Testis (tissue), 3 donors: Measurements from ENCODE around the gene BMERB1. TPM values are rescaled to one million over a fixed set of nuclear protein-coding genes. Genes with fewer than 3 reads are reported as not detected.
"Not testable (repeated sequence)": the region's sequence is repeated elsewhere in the genome, so short reads cannot be mapped to it uniquely, and the experiment has no call there.

Experiments
- DNase-seq: peaks from one replicate; pipeline ENCODE4 v3.0.0-alpha.2; 2019
- H3K27ac ChIP-seq, 2 donors: fragments of 200-600 bp; sonication (generic); one replicate each; pipeline ENCODE4 v1.5.1; 2019
- H3K27me3 ChIP-seq: fragments of 200-600 bp; sonication (generic); one replicate; pipeline ENCODE4 v1.5.1; 2019
- H3K36me3 ChIP-seq: fragments of 200-600 bp; sonication (generic); one replicate; pipeline ENCODE4 v1.5.1; 2017; ENCODE audit warnings: low read depth; ENCODE audit errors: missing control alignments
- H3K4me1 ChIP-seq: fragments of 200-600 bp; sonication (generic); one replicate; pipeline ENCODE4 v1.5.1; 2019
- H3K4me3 ChIP-seq, 2 donors: fragments of 200-600 bp; sonication (generic); one replicate each; pipeline ENCODE4 v1.5.1; 2017 to 2019
- H3K9me3 ChIP-seq: fragments of 200-600 bp; sonication (generic); one replicate; pipeline ENCODE4 v1.5.1; 2017
- POLR2A ChIP-seq: fragments of 450-650 bp; IDR thresholded peaks from one replicate; pipeline ENCODE4 v1.6.1; 2017; ENCODE audit warnings: antibody characterized with exemption, mild to moderate bottlenecking, moderate library complexity
- WGBS, 2 donors: methylation state at CpG; one replicate each; pipeline ENCODE4 v1.1.5; 2018; 5-methylcytosine and 5-hydroxymethylcytosine counted together
- intact Hi-C: fragments of 100-400 bp; cut with DNase I; formaldehyde crosslinking; loops from one replicate; pipeline ENCODE4 v1.15.1; 2023; ENCODE audit warnings: low total_unique reads
- polyA plus RNA-seq: library from polyadenylated mRNA; stranded (reverse); fragments of 350-450 nt; fragmentation: Illumina TruSeq; extraction: RNeasy Lipid Tissue Mini Kit (QIAGEN cat#74804); gene quantifications from one replicate; pipeline ENCODE4 v1.2.3, GENCODE V29; 2014; ENCODE audit warnings: low read depth, low replicate concordance; ENCODE audit not compliant: insufficient read depth
- total RNA-seq, 2 donors: library from RNA; depleted of rRNA; stranded (reverse); fragments of >200 nt; gene quantifications; one replicate each; pipeline ENCODE4 v1.2.3, GENCODE V29; 2016
- TF ChIP-seq, protein P1 (sequence below), 3 experiments: fragments of 450-650 bp in 2 of 3; fragments of 200-600 bp in 1 of 3; sonication (generic) in 1 of 3; IDR thresholded peaks; one replicate each; pipeline ENCODE4 v1.5.1; 2016 to 2019; ENCODE audit warnings: antibody characterized with exemption in 3 of 3, mild to moderate bottlenecking in 2 of 3, moderate library complexity in 1 of 3

Gene BMERB1
- total and polyA plus RNA-seq, 3 donors from 2014 or later = 54.1 to 102 (median 63.1) TPM

DNA sequence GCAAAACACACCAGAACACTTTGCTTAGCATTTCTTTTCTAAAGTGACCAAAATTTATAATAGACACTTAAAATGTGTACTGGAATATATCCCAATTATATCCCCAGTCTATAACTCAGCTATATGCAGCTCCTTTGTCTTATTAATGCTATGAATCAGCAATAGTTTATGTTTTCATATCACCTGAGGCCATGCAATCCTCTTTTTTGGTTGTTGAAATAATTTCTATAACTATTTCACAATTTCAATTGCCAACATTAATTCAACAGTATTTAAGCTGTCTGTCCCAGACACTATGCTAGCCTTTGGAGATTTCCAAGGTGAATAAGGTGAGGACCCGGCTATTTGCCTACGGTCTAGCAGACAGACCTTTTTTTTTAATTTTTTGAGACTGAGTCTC is 17.2 kb upstream of the BMERB1 start:
- Histone ChIP-seq H3K4me1 (no peaks in the 10 kb centered on the region), H3K9me3 (no peaks in the 10 kb centered on the region), H3K4me3 (no peak overlapping the region), H3K27me3 (no peaks in the 10 kb centered on the region), H3K27ac (no peak overlapping the region), H3K36me3 (no peaks in the 10 kb centered on the region)
- WGBS, 2 donors = 95 to 100% methylated on average over 2 of the region's 2 CpGs
- intact Hi-C loops = no loop called here
- DNase-seq = no peak
- TF ChIP-seq, protein P1, sequence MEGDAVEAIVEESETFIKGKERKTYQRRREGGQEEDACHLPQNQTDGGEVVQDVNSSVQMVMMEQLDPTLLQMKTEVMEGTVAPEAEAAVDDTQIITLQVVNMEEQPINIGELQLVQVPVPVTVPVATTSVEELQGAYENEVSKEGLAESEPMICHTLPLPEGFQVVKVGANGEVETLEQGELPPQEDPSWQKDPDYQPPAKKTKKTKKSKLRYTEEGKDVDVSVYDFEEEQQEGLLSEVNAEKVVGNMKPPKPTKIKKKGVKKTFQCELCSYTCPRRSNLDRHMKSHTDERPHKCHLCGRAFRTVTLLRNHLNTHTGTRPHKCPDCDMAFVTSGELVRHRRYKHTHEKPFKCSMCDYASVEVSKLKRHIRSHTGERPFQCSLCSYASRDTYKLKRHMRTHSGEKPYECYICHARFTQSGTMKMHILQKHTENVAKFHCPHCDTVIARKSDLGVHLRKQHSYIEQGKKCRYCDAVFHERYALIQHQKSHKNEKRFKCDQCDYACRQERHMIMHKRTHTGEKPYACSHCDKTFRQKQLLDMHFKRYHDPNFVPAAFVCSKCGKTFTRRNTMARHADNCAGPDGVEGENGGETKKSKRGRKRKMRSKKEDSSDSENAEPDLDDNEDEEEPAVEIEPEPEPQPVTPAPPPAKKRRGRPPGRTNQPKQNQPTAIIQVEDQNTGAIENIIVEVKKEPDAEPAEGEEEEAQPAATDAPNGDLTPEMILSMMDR (IDR thresholded peaks at IDR 0.05) = no peak
- TF ChIP-seq POLR2A = no peak

DNA sequence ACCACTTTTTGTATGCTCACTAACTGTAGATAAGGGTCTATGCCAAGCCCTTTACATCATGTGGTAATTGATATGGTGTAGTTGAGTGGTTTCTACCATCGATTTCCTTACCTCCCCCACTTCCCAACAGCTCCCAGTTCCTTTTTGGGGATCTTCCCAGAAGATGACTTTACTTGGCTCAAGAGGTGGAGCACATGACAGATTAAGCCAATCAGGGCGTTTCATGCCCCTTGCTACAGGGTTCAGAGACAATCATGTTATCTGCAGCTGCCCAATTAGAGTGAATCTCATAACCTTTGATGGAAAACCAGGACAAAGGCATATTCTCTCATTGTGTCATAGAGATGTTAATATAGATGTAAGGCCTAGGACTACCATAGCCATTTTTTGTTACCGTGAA is 16.2 kb upstream of the BMERB1 start:
- no peak overlapping the region for H3K4me3 ChIP-seq
- H3K27me3 ChIP-seq = no peaks in the 10 kb centered on the region
- H3K4me1 ChIP-seq = no peaks in the 10 kb centered on the region
- no peaks in the 10 kb centered on the region for H3K36me3 ChIP-seq
- DNase-seq = no peak
- no peaks in the 10 kb centered on the region for H3K9me3 ChIP-seq
- intact Hi-C loops = no loop called here
- WGBS, 2 donors = 79 to 87% methylated on average over 3 of the region's 3 CpGs
- no peak for TF ChIP-seq POLR2A
- TF ChIP-seq, protein P1 (IDR thresholded peaks at IDR 0.05) = no peak
- H3K27ac ChIP-seq = no peak overlapping the region

GRCh38 chr16:15421696-15422095 is 12.7 kb upstream of the BMERB1 start:
- DNase-seq, H3K27ac ChIP-seq, H3K4me1 ChIP-seq, H3K27me3 ChIP-seq, H3K9me3 ChIP-seq, H3K4me3 ChIP-seq, H3K36me3 ChIP-seq, intact Hi-C loops: not testable (repeated sequence)
- 89 to 92% methylated on average over 5 of the region's 5 CpGs for WGBS, 2 donors

- intact Hi-C loops = no loop called here
- TF ChIP-seq, protein P1 (IDR thresholded peaks at IDR 0.05) = no peak
- no peak for TF ChIP-seq POLR2A
- no peak overlapping the region for H3K4me3 ChIP-seq
- H3K27ac ChIP-seq = no peak overlapping the region
- H3K4me1 ChIP-seq = peaks cover 9% of the 10 kb centered on the region
- no peak for DNase-seq
- 89 to 94% methylated on average over 8 of the region's 8 CpGs for WGBS, 2 donors
- H3K9me3 ChIP-seq = no peaks in the 10 kb centered on the region
- no peaks in the 10 kb centered on the region for H3K27me3 ChIP-seq
- no peaks in the 10 kb centered on the region for H3K36me3 ChIP-seq
Observed at GRCh38 chr16:15422222-15422621, 12.2 kb upstream of the BMERB1 start.

DNA sequence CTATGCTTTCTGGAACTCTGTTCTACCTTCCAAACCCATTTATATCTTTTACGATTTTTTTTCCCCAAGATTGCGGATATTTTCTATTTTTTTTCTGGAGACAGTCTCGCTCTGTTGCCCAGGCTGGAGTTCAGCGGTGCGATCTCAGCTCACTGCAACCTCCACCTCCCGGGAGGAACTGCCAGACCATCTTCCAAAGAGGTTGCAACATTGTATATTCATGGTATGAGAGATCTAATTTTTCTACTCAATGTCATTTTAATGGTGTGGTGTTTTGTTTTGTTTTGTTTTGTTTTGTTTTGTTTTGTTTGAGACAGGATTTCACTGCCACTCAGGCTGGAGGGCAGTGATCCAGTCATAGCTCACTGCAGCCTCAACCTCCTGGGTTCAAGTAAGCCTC is 8.5 kb upstream of the BMERB1 start:
- WGBS, 2 donors = 30 to 43% methylated on average over 6 of the region's 6 CpGs
- peaks cover 15% of the 10 kb centered on the region for H3K4me1 ChIP-seq

More for the DNA sequence above, 8.5 kb upstream of the BMERB1 start:
- Histone ChIP-seq H3K27ac (no peak overlapping the region), H3K36me3 (no peaks in the 10 kb centered on the region), H3K9me3 (no peaks in the 10 kb centered on the region), H3K4me3 (no peak overlapping the region), H3K27me3 (no peaks in the 10 kb centered on the region)
- peak; percentile 66 for DNase-seq
- intact Hi-C loops = no loop called here
- no peak for TF ChIP-seq POLR2A
- TF ChIP-seq, protein P1 (IDR thresholded peaks at IDR 0.05) = no peak
